ENCODE measurements around the gene AMFR. TPM values are rescaled to one million over a fixed set of nuclear protein-coding genes. Genes with fewer than 3 reads are reported as not detected.
A peak's percentile ranks its signal among the peaks of the same experiment; 100 is the strongest.

The AMFR gene
- total and polyA plus RNA-seq, 2 of the 13 experiments (the other 11 are each of a cell fraction or from before 2014, with no cell fraction given), result 52.9 to 108 TPM

DNA sequence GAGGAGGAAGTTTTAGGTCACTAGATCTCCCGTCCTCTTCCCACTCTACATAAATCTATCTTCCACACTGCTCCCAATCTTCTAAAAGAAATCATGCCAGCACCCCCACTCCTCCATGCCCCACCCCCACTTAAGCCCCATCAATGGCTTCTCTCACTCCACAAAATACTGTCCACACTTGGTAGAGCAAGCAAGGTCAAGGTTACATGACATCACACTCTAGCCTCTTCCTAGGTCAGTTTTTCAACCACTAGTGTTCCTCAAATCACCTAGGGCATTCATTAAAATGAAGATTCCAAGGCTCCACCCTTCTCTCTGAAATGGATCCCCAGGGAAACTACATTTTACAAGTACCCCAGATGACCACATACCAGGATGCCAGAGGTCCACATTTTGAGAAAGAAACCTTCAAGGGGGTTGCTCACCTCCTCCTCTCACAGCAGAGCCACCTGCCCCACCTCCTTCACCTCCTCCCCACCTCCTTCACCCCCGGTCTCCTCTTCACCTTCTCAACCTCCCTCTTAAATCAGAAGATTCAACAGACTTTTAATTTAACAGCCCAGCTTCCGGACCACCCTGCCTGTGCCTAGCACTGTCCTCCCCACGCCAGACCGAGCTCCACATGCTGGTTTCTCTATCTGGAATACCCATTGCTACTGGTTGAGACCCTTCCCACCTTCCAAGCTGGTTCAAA lies 3.2 kb downstream of the AMFR start (continued):
- TF ChIP-seq, protein P1, sequence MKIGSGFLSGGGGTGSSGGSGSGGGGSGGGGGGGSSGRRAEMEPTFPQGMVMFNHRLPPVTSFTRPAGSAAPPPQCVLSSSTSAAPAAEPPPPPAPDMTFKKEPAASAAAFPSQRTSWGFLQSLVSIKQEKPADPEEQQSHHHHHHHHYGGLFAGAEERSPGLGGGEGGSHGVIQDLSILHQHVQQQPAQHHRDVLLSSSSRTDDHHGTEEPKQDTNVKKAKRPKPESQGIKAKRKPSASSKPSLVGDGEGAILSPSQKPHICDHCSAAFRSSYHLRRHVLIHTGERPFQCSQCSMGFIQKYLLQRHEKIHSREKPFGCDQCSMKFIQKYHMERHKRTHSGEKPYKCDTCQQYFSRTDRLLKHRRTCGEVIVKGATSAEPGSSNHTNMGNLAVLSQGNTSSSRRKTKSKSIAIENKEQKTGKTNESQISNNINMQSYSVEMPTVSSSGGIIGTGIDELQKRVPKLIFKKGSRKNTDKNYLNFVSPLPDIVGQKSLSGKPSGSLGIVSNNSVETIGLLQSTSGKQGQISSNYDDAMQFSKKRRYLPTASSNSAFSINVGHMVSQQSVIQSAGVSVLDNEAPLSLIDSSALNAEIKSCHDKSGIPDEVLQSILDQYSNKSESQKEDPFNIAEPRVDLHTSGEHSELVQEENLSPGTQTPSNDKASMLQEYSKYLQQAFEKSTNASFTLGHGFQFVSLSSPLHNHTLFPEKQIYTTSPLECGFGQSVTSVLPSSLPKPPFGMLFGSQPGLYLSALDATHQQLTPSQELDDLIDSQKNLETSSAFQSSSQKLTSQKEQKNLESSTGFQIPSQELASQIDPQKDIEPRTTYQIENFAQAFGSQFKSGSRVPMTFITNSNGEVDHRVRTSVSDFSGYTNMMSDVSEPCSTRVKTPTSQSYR (CRISPR knock-in tag; IDR thresholded peaks at IDR 0.05; ENCODE audit: borderline replicate concordance), result peak; percentile 87
- TF ChIP-seq MEIS1 (CRISPR knock-in tag; IDR thresholded peaks at IDR 0.05; ENCODE audit: borderline replicate concordance), result no peak
- 0 out of 2 replicates have a peak, but pooled peaks have one; percentile 11 for TF ChIP-seq MAZ (IDR thresholded peaks at IDR 0.05; ENCODE audit: borderline replicate concordance, low read depth, low read length)
- no peak for TF ChIP-seq MAZ (CRISPR knock-in tag; IDR thresholded peaks at IDR 0.05; ENCODE audit: low read depth)
- peak; percentile 61 for TF ChIP-seq RXRB (CRISPR knock-in tag; IDR thresholded peaks at IDR 0.05; ENCODE audit: borderline replicate concordance)
- TF ChIP-seq MAF1 (CRISPR knock-in tag; IDR thresholded peaks at IDR 0.05; ENCODE audit: borderline replicate concordance), result no peak
- TF ChIP-seq ZBTB21 (CRISPR knock-in tag; IDR thresholded peaks at IDR 0.05), result no peak
- peak; percentile 28; the same call in 1 of the 2 replicates for TF ChIP-seq GATAD2A (CRISPR knock-in tag; IDR thresholded peaks at IDR 0.05)
- TF ChIP-seq HNRNPUL1 (IDR thresholded peaks at IDR 0.05; ENCODE audit: low read depth, low read length), result no peak
- TF ChIP-seq ZNF615 (CRISPR knock-in tag; IDR thresholded peaks at IDR 0.05; ENCODE audit: borderline replicate concordance), result no peak
- TF ChIP-seq NR2F6 (IDR thresholded peaks at IDR 0.05), result peak; percentile 69
- TF ChIP-seq NR2F6 (CRISPR knock-in tag; IDR thresholded peaks at IDR 0.05), result peak; percentile 76
- TF ChIP-seq, protein P2, sequence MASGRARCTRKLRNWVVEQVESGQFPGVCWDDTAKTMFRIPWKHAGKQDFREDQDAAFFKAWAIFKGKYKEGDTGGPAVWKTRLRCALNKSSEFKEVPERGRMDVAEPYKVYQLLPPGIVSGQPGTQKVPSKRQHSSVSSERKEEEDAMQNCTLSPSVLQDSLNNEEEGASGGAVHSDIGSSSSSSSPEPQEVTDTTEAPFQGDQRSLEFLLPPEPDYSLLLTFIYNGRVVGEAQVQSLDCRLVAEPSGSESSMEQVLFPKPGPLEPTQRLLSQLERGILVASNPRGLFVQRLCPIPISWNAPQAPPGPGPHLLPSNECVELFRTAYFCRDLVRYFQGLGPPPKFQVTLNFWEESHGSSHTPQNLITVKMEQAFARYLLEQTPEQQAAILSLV (CRISPR knock-in tag; IDR thresholded peaks at IDR 0.05; ENCODE audit: borderline replicate concordance), result no peak
- no peak for TF ChIP-seq POGZ (CRISPR knock-in tag; IDR thresholded peaks at IDR 0.05)
- TF ChIP-seq NCOA1 (CRISPR knock-in tag; IDR thresholded peaks at IDR 0.05), result no peak
- TF ChIP-seq, protein P3, sequence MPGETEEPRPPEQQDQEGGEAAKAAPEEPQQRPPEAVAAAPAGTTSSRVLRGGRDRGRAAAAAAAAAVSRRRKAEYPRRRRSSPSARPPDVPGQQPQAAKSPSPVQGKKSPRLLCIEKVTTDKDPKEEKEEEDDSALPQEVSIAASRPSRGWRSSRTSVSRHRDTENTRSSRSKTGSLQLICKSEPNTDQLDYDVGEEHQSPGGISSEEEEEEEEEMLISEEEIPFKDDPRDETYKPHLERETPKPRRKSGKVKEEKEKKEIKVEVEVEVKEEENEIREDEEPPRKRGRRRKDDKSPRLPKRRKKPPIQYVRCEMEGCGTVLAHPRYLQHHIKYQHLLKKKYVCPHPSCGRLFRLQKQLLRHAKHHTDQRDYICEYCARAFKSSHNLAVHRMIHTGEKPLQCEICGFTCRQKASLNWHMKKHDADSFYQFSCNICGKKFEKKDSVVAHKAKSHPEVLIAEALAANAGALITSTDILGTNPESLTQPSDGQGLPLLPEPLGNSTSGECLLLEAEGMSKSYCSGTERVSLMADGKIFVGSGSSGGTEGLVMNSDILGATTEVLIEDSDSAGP (CRISPR knock-in tag; IDR thresholded peaks at IDR 0.05; ENCODE audit: borderline replicate concordance), result no peak
- no peak for TF ChIP-seq GFI1 (CRISPR knock-in tag; IDR thresholded peaks at IDR 0.05; ENCODE audit: borderline replicate concordance)
- TF ChIP-seq RXRA (CRISPR knock-in tag; IDR thresholded peaks at IDR 0.05), result peak; percentile 29; the same call in 1 of the 2 replicates
- TF ChIP-seq FOXO1 (CRISPR knock-in tag; IDR thresholded peaks at IDR 0.05), result no peak
- TF ChIP-seq GATAD1 (CRISPR knock-in tag; IDR thresholded peaks at IDR 0.05), result no peak
- TF ChIP-seq, protein P4, sequence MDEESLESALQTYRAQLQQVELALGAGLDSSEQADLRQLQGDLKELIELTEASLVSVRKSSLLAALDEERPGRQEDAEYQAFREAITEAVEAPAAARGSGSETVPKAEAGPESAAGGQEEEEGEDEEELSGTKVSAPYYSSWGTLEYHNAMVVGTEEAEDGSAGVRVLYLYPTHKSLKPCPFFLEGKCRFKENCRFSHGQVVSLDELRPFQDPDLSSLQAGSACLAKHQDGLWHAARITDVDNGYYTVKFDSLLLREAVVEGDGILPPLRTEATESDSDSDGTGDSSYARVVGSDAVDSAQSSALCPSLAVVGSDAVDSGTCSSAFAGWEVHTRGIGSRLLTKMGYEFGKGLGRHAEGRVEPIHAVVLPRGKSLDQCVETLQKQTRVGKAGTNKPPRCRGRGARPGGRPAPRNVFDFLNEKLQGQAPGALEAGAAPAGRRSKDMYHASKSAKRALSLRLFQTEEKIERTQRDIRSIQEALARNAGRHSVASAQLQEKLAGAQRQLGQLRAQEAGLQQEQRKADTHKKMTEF (CRISPR knock-in tag; IDR thresholded peaks at IDR 0.05), result 0 out of 2 replicates have a peak, but pooled peaks have one; percentile 5
- TF ChIP-seq, protein P5, sequence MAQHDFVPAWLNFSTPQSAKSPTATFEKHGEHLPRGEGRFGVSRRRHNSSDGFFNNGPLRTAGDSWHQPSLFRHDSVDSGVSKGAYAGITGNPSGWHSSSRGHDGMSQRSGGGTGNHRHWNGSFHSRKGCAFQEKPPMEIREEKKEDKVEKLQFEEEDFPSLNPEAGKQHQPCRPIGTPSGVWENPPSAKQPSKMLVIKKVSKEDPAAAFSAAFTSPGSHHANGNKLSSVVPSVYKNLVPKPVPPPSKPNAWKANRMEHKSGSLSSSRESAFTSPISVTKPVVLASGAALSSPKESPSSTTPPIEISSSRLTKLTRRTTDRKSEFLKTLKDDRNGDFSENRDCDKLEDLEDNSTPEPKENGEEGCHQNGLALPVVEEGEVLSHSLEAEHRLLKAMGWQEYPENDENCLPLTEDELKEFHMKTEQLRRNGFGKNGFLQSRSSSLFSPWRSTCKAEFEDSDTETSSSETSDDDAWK (CRISPR knock-in tag; IDR thresholded peaks at IDR 0.05), result no peak
- TF ChIP-seq CENPT (CRISPR knock-in tag; IDR thresholded peaks at IDR 0.05; ENCODE audit: low read depth), result no peak
